GM19468 (cell line): ENCODE measurements around the gene LRIT3.

Experiments used
- ATAC-seq: cut with Tn5 transposase; IDR thresholded peaks from one replicate; pipeline ENCODE4 v1.9.1; 2021; ENCODE audit warnings: mild to moderate bottlenecking, moderate library complexity, moderate number of reproducible peaks; ENCODE audit not compliant: unreplicated experiment; ENCODE audit errors: extremely low read depth

The LRIT3 gene

GRCh38 chr4:109847896-109848442, at the start of gene LRIT3:
Gene LRIT3, plus strand, starts transcription at chr4:109848107. Its CDS starts 95 bp downstream, at chr4:109848202.
- ATAC-seq, result no peak

- ATAC-seq, result no peak
Observed at GRCh38 chr4:109798866-109799265, 49.0 kb upstream of the LRIT3 start.

DNA sequence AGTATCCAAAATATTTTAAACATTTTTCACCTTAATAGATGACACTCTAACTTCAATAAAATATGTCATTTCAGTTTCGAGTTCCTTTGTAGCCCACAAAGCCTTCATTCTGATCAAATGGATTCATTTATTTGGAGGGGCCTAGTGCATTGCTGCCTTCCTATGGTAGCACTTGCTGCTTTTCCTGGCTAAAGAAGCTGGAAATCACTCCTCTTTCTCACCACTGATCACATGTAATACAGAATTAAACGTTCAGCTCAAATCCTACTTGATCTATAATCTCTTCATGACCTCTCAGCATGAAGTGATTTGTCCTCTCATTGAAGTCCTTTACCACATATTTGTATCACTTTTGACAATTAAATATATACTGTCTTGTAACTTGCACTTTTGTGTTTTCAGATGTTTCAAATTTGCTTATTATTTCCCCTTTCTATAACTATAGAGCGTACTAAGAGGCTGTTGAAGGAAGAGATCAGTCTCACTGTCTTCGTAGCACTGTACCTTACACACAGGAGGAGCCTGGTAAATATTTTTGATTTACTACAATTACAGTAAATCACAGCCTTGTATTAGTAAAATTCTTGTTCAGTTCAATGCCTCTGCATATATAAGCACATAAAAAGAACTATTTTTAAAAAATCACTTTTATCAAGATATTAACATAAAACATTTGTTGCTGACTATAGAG, 46.7 kb upstream of the LRIT3 start:
- no peak for ATAC-seq

DNA sequence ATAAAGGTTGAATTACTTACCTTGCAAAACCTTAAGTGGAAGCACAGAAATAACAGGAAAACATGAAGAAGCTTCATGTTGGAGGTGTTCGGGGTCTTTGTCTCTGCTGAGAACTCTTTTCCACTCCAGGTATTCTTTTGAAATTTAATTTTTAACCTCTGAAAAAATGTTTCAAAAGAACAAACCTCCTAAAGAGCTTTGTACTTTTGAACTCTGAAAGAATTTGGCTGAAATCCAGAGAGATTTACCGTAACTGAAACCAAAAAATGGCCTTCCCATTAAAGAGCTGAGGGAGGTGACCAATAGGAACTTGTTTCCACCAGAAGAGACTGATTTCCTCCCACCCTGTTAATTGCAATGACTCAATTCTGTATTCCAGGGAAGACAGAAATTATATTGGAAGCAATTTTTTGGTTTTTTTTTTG, 46.0 kb upstream of the LRIT3 start, which contains the start of gene CFI:
CFI (minus strand) TSS at position 105 of the 425 bp plus-strand sequence; CDS start at position 77, 28 bp downstream.
- ATAC-seq, result no peak

GRCh38 chr4:109803924-109804571, 43.9 kb upstream of the LRIT3 start:
- ATAC-seq, result no peak

DNA sequence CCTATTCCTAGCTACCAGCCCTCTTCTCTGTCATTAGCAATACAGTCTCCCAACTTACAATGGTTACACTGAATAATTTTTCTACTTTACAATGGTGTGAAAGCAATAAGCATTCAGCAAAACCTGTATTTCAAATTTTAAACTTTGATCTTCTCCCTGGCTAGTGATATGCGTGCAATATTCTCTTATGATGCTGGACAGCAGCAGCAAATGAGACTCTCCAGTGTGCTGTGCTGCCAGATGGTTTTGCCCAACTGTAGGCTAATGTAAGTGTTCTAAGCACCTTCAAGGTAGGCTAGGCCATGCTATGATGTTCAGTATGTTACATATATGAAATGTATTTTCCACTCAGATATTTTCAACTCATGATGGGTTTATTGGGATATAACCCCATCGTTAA, 38.3 kb upstream of the LRIT3 start:
- no peak for ATAC-seq

GRCh38 chr4:109810552-109811387, 37.1 kb upstream of the LRIT3 start:
- no peak for ATAC-seq

DNA sequence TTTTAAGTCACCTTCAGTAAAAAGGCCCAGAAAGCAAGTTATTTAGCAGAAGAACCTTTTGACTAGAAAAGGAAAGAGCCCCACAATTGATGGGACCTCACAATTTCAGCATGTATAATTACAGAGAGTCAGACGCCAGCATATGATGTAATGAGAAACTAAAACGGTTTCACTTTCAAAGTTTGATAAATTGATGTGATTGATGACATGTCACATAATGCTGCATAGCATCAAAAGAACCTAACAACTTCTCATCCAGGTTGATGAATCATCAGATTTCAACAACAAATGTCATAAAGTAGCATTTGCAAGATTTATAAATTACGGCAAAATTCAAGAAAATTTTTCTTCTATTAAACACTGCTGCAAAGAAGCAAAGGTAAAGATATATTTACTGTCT, 36.2 kb upstream of the LRIT3 start:
- ATAC-seq, result no peak

- ATAC-seq, result peak; percentile 99
Observed at GRCh38 chr4:109815151-109816081, 32.5 kb upstream of the LRIT3 start, which contains the start of gene GAR1. Gene GAR1, plus strand, starts transcription at chr4:109815762. Its CDS starts 403 bp downstream, at chr4:109816165.

GRCh38 chr4:109816082-109816442, 31.8 kb upstream of the LRIT3 start:
- ATAC-seq, result no peak

DNA sequence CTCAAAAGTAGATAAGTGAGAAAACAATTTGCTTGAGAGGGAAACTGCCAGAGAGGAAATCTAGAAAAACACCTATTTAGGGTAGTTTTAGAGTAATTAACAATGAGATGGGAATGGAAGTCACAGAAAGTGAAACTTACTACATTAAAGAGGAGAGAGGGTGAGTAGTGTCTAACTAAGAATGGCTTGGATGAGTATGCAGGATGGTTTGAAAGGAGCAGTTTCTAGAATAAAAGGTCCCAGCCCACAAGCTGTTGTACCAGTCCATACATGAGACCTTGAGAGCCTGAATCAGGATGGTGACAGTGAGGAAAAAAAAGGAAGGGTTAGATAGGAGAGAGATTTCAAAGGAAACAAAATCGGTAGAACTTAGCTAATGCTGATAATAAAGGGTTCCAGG, 31.0 kb upstream of the LRIT3 start:
- ATAC-seq, result no peak

DNA sequence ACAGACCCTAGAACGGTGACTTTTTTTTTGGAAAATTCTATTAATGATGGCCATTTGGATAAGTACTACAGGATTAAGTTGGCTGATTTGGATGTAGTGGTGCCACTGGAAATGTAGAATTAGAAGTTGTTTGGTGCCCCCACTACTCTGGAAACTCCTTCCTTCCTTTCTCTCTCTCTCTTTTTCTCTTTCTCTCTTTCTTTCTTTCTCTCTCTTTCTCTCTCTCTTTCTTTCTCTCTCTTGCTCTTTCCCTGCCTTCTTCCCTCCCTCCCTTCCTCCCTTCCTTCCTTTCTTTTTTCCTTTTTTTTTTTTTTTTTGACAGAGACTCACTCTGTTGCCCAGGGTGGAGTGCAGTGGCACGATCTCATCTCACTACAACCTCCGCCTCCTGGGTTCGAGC, 29.6 kb upstream of the LRIT3 start:
- ATAC-seq, result no peak

- ATAC-seq, result no peak
Observed at GRCh38 chr4:109820563-109820962, 27.3 kb upstream of the LRIT3 start.

GRCh38 chr4:109821185-109821584, 26.7 kb upstream of the LRIT3 start:
- no peak for ATAC-seq

GRCh38 chr4:109826719-109827118, 21.2 kb upstream of the LRIT3 start:
- no peak for ATAC-seq

DNA sequence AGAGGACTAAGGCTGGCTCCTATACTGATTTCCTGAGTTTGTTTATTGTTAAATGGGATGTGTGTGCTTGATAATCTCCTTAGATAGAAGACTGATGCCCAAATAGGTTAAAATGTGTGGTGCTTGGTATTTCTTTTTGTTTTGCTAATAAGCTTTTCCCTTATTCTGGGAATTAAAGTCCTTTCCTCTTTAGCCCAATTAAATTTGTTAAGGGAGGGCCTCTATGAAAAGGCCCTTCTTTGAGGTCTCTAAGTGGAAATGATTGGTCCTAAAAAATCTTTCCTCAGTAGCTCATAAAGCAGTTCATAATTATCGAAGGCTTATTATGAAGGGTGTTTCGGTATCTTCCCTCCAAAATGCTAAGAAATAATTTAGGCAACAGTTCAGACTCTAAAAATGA, 20.2 kb upstream of the LRIT3 start, which contains the start of gene RRH:
RRH (plus strand) TSS at position 301 of the 400 bp plus-strand sequence; CDS start at position 357, 56 bp downstream.
- no peak for ATAC-seq

- ATAC-seq, result no peak
Observed at GRCh38 chr4:109833756-109834155, 14.2 kb upstream of the LRIT3 start.

- ATAC-seq, result no peak
Observed at GRCh38 chr4:109836985-109837384, 10.9 kb upstream of the LRIT3 start.

GRCh38 chr4:109846395-109847098, 1.4 kb upstream of the LRIT3 start:
- no peak for ATAC-seq
